SH-SY5Y (cell line): Measurements from ENCODE around the gene KLHL3.

Source experiments
- GATA2 ChIP-seq: IDR thresholded peaks from 2 replicates; pipeline ENCODE4 v1.6.1; 2011; ENCODE audit warnings: mild to moderate bottlenecking, low read depth, low read length
- GATA3 ChIP-seq: IDR thresholded peaks from 2 replicates; pipeline ENCODE4 v1.6.1; 2011; ENCODE audit warnings: low read depth, mild to moderate bottlenecking, low read length, moderate library complexity

GRCh38 chr5:137695651-137696428, 40.0 kb downstream of the KLHL3 start:
- TF ChIP-seq GATA2, result no peak
- TF ChIP-seq GATA3, result no peak
